Astrocyte of the cerebellum (primary cell): ENCODE measurements around the gene PLXNB3.
"Not testable (repeated sequence)": the region's sequence is repeated elsewhere in the genome, so short reads cannot be mapped to it uniquely, and the experiment has no call there.

Source experiments
- DNase-seq: peaks from one replicate; pipeline ENCODE4 v3.0.0-alpha.2; 2011; ENCODE audit warnings: low read depth
- H3K4me3 ChIP-seq: 2 replicates; pipeline ENCODE4 v1.5.1; 2011; ENCODE audit warnings: mild to moderate bottlenecking, low read depth, low read length, moderate library complexity
- in situ Hi-C: cut with HindIII; loops from 2 replicates; pipeline ENCODE4 v1.10.0; 2017; ENCODE audit warnings: low sequenced_read_pairs
- TF ChIP-seq, protein P1 (sequence below): IDR thresholded peaks from 2 replicates; pipeline ENCODE4 v1.5.1; 2012; ENCODE audit warnings: low read length, low read depth, moderate library complexity, mild to moderate bottlenecking; ENCODE audit errors: missing control alignments

Gene PLXNB3

DNA sequence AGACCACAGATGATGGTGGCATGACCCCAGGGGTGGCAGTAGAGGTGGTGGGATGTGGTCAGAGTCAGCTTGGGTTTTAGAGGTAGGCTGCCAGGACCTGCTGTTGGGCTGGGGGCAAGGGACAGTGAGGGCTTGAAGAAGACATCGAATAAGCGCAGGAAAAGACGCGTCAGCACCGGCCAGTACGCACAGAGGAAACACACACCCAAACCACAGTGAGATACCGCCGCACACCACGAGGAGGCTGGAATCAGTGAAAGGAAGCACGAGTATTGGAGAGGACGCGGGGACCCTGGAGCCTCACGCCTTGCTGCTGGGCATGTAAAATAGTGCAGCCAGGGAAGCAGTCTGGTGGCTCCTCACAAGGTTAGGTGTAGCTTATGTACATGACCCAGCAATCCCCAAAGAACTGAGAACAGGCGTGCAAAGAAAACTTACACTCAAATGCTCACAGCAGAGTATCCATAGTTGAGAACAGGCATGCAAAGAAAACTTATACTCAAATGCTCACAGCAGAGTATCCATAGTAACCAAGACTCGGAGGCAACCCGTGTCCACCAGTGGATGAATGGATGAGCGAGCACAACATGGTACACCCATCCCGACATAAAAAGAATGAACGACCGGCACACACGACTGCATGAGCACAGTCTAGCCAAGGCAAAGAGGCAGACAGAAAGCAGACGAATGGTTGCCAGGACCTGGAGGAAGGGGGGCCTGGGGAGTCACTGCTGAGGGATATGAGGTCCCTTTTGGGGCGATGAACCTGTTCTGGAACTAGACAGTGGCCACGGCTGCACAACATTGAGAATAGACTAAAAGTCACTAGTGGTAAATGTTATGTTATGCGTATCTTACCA, 53.0 kb downstream of the PLXNB3 start:
- TF ChIP-seq, protein P1, sequence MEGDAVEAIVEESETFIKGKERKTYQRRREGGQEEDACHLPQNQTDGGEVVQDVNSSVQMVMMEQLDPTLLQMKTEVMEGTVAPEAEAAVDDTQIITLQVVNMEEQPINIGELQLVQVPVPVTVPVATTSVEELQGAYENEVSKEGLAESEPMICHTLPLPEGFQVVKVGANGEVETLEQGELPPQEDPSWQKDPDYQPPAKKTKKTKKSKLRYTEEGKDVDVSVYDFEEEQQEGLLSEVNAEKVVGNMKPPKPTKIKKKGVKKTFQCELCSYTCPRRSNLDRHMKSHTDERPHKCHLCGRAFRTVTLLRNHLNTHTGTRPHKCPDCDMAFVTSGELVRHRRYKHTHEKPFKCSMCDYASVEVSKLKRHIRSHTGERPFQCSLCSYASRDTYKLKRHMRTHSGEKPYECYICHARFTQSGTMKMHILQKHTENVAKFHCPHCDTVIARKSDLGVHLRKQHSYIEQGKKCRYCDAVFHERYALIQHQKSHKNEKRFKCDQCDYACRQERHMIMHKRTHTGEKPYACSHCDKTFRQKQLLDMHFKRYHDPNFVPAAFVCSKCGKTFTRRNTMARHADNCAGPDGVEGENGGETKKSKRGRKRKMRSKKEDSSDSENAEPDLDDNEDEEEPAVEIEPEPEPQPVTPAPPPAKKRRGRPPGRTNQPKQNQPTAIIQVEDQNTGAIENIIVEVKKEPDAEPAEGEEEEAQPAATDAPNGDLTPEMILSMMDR, result peak; percentile 25
- no peak for DNase-seq
- H3K4me3 ChIP-seq, result no peak overlapping the region
- in situ Hi-C loops, result no loop called here

DNA sequence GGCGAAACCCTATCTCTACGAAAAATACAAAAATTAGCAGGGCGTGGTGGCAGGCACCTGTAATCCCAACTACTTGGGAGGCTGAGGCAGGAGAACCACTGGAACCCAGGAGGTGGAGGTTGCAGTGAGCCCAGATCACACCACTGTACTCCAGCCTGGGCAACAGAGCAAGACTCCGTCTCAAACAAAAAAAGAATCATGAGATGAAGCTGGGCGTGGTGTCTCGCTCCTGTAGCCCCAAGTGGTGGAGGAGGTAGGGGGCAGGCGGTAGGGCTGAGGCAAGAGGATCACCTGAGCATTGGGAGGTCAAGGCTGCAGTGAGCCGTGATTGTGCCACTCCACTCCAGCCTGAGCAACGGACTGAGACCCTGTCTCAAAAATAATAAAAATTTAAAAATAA, 54.0 kb downstream of the PLXNB3 start:
- in situ Hi-C loops, H3K4me3 ChIP-seq, DNase-seq: not testable (repeated sequence)

DNA sequence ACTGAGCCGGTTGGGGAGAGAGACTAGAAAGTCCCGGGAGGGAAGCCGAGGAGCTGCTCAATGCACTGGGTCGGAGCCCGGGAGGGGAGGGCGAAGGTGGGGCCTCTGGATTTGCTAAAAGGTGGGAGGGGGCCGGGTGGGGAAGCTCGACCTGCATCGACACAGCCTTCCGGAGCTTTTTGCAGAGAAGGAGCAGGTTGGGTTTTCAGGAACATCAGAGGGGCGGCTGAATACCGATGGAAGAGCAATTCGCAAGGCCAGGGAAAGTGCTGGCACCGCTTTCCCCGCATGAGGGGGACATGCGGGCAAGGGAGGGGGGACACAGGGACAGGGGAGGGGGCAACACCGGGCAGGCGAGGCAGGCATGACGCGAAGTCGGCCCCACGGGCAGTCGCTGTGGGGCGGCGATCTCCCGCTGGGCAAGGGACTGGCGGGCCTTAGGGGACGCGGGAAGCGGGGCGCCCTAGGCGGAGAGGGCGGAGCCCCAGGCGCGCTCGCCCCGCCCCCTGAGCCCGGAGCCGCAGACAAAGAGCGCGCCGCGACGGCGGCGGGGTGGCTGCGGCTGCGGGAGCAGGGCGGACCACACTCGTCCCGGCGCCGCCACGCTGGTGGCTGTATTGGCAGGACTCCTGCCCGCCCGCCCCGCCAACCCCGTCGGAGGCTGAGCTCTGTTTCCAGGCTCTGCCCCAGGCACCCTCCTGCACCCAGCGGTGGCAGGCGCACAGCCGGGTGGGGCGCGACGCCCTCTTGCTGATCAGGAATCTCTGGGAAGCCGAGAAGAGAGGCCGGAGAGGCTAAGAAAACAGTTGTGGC, 54.7 kb downstream of the PLXNB3 start:
- DNase-seq, result no peak
- H3K4me3 ChIP-seq, result peak overlapping the region; percentile 27
- TF ChIP-seq, protein P1, result no peak
- in situ Hi-C loops, result no loop called here

DNA sequence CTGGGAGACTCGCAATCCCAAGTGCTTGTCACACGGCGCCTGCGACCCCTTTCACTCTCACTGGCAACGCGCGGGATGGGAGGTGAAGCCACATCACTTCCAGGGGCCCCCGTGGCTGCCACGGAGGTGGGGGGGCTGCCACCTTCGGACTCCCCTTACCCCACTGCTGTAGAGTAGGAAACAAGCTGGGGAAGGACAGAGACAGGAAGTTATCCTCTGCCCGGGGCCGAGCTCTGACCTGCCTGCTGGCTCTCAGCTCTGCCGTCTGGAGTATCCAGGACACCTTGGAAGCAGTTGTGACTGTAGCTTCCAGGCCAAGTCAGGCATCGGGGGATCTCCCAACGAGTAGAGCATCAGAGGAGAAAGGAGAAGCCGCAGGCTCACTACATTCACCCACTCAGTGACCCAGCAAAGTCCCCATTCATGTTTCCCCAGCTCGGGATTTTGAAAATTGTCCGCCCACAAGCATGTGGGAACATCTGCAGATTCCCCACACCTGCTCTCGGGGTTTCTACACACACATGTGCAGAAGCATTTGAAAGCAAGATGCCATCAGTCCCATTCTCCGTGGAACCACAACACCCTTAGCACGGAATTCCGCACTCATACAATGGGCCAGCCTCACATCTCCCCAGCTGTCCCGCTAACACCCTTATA, 55.5 kb downstream of the PLXNB3 start:
- no peak for DNase-seq
- TF ChIP-seq, protein P1, result no peak
- in situ Hi-C loops, result no loop called here
- peak overlapping the region; percentile 27 for H3K4me3 ChIP-seq

DNA sequence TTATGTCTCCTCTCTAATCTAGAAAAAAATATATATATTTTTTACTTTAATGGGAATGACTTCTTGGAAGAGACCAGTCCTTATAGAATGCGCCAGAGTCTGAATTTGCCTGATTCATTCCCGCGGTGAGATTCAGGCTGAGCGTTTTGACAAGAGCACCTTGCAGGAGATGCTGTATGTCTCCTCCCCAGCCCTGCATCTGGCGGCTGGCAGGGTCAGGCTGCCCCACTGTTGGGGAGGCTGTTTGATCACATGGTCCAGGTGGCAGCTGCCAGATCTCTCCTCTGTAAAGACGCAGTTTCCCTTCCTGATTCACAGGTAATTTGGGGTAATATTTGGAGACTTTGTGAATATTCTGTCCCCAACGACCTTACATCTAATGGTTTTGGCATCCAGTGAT, 56.6 kb downstream of the PLXNB3 start:
- H3K4me3 ChIP-seq, result no peak overlapping the region
- DNase-seq, result no peak
- TF ChIP-seq, protein P1, result no peak
- in situ Hi-C loops, result no loop called here

DNA sequence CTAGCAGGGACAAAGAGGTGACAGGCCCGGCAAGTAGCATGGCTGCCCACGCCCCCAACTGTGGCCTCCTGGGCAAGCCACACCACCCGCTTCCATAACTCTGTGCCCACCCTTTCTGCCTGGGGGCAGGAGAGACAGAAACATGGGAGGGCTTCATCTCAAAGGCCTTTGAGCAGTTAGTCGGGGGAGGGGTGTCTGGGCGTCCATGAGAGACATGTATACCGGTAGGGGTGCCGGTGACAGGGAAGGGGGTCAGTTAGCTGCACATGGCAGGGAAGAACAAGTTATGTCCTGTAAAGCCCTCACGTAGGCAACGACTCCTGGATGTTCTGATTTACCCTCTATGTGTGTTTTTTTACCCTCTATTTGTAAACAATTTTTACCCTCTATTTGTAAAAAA, 57.0 kb downstream of the PLXNB3 start:
- TF ChIP-seq, protein P1, result no peak
- DNase-seq, result no peak
- H3K4me3 ChIP-seq, result no peak overlapping the region
- in situ Hi-C loops, result no loop called here
